ENCODE data around the gene SRCIN1.

The SRCIN1 gene

DNA sequence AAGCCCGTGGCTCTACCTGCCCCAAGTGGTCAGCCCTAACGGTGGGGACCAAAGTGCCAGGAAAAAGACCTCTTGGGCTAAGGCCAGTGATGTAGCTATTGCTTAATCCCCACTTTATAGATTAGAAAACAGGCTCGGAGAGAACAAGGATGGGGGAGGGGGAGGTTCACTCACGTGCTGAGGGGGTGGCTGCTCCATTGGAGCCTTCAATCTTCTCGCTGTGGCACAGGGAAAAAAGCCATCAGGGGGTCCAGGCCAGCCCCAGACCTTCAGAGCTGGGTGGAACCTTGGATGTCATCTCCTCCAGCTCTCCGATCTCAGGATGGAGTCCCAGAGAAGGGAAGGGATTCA, 45.9 kb downstream of the SRCIN1 start:
- DNase-seq, result no peak

DNA sequence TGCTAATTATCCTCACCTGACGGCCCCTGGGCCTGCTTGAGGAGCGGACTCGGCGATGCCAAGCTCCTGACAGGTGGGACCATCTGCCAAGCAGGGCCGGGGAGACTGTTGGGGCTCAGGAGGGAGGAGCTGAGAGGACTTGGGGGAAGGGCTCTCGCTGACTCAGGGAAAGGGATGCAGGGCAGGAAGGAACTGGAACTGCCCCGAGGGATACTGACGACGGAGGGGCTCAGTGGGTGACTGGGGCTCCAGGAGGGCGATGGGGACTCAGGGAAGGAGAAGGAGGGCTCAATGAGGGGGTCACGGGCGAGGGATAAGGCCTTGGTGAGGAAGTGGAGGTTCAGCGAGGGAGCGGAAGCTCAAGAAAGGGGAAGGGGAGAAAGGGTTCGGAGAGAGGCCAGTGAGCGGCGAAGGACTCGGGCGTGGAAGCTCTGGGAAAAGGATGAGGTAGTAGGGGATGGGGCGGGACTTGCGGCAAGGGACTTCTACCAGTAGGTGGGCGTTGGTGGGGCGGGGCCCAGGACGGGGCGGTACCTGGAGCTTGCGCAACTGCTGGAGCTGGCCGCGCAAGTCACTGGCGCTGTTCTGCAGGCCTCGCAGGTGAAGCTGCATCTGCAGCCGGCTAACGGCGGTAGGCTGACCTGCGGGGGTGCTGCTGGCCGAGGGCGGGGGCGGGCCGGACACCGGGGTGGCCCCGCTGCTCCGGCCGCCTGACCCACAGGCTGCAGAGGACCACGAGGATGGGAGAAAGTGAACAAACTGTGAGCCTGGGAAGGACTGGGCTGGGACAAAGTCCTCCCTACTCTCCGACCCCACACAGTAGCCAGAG, 46.5 kb downstream of the SRCIN1 start:
- peak; percentile 90 for DNase-seq

DNA sequence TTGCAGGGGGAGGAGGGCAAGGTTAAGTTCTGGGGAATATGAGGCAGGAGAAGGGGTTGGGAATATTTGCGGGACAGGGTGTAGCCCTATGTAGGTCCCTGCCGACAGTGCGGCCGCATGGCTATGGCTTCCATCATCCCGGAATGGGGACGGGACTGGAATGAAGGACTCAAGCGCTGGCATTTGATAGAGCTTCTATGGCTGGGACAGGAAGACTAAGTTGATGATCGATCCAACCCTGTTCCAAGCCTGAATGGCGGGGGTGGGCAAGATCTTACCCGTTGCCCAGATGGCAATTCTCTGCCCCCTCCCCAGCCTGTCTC, 47.1 kb downstream of the SRCIN1 start:
- no peak for DNase-seq

DNA sequence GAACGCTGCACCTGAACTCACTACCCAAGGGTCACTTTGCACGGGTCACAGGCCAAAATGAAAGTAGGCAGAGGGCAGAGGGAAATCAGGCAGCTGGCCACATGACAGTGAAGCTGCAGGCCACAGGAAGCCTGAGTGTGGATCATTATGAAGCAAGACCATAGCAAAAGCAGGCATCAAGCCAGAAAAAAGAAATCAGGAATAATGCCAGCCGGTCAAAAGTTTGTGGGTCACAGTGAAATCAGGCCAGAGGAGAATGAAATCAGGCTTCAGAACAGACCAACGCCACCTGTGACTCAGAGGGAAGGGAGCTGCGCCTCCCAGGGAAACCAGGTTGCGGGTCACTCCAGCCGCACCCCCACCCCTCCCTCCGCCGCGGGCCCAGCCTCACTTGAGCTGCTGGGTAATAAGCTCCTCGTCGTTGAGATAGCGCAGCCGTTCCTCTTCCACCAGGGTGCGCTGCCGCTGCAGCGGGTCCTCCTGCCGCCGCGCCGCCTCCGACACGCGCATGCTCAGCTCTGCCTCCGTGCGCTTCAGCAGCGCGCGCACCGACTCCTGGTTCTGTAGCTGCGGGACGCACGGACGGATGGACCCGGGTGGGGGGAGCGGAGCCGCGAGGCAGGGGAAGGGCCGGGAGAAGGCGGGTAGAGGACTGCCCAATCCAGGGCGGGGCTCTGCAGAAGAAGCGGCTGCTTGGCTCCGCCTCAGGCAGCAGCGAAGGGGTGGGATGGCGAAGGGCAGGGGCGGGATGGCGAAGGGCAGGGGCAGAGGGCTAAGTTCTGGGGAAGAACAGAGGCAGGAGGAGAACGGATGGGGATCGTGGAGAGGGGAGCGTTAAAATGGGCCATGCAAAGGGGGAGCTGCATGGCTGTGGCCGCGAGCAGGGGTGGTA, 47.7 kb downstream of the SRCIN1 start:
- peak; percentile 91 for DNase-seq

DNA sequence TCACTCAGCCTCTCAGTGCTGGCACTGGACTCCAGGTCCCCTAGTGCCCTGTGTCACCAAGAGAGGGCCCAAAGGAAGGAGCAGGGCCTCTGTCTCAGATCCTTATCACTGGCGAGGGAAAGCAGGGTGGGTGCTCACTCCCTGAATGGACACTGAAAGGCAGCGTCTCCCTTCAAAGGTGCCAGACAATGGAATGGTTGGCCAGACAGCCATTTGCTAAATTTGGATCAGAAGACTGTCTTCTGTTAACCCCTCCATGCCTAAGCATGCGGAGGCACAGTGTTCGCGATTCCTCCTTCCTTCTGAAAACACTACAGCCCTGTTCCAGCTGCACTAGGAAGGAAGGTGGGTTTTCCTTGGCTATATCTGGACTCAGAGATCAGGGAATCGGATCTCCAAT, 48.4 kb downstream of the SRCIN1 start:
- DNase-seq, result no peak

DNA sequence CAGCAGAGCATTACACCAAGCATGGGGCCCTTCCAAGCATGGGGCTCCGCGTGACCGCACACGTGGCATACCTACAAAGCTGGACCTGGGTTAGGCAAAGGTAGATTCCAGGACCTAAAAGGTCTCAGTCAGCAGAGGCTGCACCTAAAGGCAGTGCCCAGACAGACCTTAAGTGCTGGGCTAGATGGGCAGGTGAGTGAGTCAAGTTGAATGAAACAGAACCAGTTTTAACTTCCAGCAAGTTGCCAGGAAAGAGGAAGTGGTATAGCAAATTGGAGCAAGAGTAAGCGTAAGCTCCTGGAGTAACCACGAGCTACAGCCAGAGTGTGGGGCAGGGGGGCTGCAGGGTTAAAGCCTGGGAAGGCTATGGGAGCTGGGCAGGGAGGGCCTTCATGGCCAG, 49.5 kb downstream of the SRCIN1 start:
- no peak for DNase-seq

DNA sequence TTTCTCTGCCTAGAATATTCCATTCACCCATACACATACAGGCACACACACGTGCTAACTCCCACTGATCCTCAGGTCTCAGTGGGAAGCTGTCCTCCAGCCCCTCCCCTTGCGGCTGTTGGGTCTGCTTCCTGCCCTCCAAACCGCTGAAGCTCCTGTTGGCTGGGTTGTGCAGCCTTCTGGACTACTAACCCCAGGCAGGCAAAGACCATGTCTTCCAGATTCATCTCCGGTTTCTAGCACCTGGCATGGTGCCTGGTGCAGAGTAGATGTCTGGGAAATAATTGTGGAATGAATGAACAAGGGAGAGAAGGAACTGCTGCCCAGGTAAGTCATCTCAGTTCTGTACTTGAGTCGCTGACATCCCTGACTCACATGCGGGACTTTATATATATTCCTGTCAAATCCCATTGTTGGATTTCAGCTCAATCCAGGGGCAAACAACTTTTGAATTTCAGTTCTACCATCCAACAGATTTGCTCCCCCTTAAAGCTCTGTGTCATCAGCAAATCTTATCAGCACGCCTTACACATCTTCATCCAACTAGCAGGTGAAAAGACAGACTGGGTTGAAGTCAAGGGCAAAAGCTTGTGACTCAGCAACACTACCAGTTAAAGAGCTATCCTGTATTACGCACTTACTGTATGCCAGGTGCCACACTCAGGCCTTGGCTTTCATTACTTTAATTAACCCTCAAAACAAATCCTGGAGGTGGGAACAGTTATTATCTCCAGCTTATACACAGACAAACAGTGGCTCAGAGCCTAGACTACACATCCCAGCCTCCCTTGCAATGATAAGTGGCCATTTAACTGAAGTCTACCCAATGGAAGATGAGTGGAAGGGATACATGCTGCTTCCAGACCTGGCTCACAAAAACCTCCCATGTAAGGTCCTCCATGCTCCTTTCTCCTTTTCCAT, 51.1 kb downstream of the SRCIN1 start:
- peak; percentile 73 for DNase-seq

DNA sequence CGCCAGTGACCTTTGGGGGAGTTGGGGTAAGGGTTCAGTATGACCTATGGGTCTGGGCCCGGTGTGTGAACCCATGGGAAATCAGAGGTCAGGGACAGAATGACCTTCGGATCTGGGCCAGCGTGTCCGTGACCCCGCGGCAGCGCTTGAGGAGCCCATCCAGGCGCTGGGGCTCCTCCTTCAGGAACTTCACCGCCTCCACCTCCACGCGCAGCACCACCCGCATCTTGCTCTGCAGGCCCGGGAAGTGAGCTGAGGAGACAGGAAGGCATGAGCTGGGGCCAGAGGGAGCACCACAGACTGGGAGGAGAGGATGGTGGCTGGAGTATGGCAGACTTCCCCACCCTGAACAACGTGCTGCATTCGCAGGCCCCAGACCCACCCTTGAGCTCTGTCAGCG, 53.4 kb downstream of the SRCIN1 start:
- no peak for DNase-seq

DNA sequence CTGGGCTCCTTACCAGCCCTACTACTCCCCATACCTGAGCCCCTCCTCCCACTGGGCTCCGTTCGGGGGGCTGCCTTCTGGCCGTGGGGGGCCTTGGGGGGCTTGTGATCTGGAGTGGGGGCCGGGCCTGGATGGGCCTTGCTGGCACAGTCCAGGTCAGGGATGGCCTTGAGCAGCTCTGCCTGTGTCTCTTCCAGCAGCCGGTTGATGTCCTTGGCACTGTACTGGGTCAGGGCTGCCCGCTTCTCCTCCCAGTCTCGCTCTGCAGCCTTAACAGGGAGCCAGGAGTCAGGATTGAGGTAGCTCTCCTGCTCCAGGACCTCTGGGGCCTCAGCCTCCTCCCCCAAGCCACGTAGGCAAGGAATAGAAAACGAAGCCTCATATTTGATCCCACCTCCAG, 54.6 kb downstream of the SRCIN1 start:
- DNase-seq, result no peak

DNA sequence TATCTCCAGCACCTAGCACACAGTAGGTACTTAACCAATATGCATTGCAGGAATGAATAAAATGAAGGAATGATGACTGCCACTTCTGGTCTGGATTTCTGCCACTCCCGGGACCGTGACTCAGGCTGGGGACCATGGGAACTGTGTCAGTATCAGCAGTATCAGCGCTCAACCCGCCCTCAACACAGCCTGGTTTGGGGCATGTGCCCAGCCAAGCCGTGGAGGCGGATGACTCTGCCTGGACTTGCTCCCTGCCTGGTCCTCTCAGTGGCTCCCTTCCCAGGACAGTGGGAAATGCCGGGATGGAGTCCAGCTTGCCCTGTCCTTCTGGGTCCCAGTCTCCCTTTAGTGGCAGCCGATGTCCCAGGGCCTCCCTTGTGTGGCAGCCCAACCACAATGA, 55.1 kb downstream of the SRCIN1 start:
- DNase-seq, result no peak

DNA sequence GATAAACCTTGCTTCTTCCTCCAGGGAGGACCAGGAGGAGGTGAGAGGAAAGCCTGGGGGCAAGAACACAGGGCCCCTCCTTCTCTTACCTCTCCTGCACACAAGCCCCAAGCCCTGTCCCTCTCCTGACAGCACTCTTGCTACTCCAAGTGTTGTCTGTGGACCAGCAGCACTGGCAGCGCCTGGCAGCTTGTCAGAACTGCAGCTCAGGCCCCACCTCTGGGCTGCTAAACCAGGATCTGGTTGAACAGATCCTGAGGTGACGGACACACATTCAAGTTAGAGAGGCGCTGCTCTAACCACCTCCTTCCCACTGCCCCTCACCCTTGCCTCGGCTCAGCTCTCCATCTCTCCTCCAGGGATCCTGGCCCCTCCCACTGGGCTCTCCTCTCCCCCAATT, 56.5 kb downstream of the SRCIN1 start:
- DNase-seq, result no peak

DNA sequence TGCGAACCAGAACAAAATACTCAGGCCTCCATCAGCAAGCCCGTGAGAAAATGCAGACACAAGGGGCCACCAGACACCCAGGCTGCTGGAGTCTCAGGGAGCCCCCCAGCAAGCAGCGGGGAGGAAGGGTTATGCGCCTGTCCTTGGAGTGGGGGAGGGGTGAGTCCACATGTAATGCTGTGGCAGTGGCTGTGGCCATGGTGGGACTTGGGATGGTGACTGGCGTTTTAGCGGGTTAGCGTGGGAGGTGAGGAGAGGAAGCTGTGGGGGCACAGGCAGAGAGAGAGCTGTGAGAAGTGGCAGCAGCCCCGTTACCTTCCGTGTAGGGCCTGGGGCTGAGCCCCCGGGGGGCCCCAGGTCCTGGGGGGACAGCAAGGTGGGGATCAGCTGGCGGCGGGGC, 58.3 kb downstream of the SRCIN1 start:
- DNase-seq, result no peak

DNA sequence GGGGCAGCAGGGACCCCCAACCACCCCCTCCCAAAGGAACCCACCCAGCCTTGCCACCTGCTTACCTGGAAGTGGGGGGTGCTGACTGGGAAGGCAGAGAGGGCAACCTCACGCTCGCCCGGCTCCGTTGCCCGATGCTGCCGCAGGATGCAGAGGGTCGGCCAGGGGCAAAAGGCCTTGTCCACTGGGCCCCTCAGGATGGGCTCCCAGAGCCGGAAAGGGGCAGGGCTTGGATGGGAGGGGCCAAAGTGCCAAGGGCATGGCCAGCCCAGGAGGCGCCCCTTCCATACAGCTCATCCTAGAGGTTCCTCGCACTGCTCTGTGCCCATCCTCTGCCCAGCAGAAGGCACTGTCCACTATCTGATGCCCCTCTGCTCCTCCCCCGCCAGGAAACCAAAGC, 59.4 kb downstream of the SRCIN1 start:
- no peak for DNase-seq

DNA sequence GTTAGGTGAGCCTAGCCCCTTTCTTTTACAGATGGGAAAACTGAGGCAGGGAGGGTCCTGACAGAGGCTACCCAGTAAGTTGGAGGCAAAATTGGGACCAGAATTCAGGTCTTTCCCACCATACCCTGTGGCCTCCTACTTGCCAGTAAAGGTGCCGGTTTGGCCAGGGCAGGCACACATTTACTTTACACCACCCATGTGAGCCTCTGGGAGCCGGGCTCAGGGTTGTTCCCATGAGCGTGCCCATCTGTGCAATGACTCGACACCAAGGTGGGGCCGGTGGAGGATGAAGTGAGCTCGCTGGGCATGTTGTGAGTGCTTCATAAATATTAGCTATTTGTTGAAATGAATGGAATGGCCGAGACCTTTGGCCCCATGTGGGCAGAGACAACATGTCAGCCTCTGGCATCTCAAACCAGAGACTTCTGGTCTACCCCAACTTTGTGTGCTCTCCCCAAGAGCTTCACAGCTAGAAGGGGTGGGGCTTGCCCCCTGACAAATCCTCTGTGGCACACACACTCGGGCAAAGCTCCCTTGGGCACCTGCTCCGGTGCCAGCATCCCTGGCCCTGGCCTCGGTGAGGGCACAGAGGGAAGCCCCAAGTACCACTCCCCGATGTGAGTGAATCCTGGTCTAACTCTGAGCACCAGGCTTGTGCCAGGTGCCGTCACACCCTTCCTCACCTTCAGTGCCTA, 60.1 kb downstream of the SRCIN1 start:
- DNase-seq, result no peak

DNA sequence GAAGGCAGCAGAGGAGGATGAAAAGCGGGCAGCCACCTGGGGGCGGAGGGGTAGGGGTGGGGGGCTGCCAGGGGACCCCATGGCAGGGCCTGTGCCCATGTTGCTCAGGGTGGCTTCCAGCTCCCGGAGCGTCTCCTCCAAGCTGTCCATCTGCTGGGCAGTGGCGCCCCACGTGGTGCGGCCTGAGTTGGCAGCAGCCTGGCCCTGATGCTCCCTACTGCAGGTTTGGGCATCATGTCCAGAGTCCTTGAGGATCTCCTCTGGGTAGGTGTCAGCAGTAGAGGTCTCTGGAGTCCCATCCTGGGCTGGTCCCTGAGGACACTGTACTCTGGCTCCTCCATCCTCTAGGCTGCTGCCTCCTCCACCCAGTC, 60.9 kb downstream of the SRCIN1 start:
- no peak for DNase-seq

DNA sequence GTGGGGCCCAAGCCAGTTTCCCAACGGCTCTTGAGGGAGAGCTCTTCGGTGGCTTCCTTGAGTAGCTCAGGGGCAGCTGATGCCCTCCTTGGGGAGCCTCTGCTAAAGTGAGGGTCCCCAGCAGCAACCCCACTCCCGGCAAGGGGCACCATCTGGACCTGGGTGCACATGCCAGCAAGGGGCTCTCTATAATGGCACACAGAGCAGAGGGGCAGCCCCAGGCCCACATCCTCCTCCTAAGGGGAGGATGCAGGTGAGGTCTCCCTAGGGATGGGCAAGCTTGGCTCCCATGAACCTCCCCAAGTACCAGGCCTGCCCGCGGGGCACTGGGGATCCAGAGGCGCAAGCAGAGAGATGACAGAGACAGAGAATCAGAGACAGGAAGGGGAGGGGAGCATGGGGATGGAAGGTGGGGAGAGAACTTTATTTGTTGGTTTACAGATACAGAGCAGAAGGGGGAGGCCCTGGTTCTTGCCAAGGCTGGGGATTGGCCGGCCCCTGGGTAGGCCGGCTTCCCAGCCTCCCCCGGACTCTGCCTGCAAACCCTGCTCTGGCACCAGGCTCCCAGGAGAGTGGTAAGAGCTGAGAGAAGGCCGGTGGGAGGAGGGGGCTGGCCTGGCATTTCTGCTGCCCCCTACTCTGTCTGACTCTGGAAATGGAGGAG, 61.4 kb downstream of the SRCIN1 start:
- DNase-seq, result no peak

DNA sequence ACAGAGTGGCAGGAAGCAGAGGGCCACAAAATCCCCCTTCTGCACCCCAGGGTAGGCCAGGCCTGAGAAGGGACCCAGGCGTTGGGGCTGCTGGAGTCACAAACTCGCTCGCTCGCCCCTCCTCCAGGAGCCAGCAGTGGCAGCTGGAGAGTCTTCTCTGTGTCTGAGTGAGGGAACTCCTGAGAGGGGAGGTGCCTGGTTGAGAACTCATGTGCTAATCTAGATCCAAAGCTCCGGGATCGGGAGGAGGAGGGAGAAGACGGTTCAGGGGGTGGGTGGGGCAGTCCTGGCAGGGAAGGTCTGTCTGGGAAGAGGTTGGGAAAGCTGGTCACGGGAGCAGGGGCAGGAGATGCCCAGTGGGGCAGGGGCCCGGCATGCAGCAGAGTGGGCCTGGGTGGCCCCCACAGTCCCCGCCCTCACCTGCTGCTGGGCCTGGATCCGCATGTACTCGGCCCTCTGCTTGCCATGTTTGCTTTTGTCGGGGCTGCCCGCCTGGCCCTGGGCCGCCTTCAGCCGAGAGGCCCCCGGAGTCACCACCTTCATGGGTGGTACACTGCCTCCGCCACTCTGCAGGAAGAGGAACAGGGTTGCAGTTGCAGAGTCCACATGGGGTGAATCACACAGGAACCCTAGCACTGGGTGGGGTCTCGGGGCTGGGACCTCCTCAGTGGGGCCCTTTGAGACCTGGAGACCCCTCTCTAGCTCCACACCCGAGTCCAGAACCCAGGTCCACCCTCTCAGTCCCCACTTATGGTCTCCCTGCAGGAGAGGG, 62.2 kb downstream of the SRCIN1 start:
- no peak for DNase-seq

DNA sequence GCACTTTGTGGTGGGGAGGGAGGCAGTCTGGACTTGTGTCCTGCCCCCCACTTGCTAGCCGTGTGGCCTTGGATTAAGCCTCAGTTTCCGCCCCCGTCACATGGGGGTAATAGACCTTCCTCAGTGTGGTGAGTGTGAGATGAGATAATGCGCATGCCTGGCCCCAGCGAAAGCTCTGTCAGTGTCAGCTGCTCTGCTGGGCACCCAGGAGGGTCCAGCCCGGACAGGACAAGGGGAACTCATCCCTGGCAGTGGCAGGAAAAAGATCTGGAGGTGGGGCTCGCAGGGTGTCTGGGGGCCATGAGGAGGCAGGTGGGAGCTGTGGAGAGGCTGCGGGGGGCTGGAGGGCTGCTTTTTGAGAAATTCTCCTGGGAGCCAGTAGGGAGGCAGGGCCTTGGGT, 63.5 kb downstream of the SRCIN1 start:
- DNase-seq, result no peak

DNA sequence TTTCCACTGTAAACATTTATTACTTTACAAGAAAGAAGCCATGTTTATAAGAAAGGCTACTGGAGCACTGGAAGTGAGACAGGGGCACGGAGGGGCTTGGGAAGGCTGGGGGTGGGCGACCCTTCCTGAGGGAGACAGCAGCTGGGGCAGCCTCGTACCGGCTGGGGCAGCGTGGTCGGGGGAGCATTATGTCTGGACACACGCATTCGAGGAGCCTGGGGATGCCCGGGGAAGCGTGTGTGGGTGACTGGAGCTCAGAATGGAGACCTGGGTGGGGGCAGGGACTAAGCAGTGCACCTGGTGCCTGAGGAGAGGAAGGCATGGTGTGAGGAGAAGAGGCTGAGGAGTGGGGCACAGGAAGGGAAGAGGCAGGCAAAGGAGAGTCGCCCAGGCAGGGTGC, 64.5 kb downstream of the SRCIN1 start:
- DNase-seq, result no peak

DNA sequence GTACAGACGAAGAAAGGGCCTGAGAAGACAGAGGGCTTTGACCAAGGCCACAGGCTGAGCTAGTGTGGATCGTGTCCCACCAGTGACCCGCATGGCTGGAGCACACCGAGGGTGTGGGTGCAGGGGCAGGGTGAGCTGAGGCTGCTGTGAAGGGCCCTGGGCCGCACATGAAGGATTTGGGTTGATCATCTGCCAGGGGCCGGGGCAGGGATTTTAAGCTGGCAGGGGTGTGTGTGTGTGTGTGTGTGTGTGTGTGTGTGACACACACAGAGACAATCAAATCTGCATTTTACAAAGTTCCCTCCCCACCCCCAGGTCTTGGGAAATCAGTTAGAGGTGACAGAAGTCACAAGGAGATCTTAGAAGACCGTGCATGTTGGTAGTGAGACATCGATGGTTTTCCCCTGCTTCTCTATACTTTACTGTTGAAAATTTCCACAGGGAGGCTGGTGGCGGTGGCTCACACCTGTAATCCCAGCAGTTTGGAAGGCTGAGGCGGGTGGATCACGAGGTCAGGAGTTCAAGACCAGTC, 65.2 kb downstream of the SRCIN1 start:
- DNase-seq, result no peak

DNA sequence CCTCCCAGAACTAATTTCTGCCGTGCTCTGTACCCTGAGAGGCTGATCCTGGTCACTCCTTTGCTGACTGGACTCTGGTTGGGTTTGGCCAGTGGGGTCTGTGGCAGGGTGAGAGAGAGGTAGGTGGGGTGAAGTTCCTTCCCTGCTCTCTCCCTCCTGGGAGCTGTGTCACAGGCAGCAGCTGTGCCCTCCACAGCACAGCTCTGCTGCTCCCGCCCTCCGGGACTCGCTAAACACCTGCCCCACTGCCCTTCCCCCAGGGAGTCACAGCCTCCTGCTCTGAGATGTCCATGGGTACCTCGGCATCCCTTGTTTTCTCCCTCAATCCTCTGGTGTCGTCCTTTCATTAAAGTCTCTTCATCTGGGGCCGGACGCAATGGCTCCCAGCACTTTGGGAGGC, 66.4 kb downstream of the SRCIN1 start:
- peak; percentile 57 for DNase-seq

Data from NCI-H1105 (cell line).